Stimulated activated CD8-positive, alpha-beta memory T cell treated with anti-CD3 and anti-CD28 coated beads, Interleukin-4, amount 100 ng/mL, for 24 hours (primary cell): ENCODE measurements around the gene NNMT.

Source experiments
- DNase-seq: peaks from one replicate; pipeline ENCODE4 v3.0.0-alpha.2; 2020; ENCODE audit warnings: low read depth

Gene NNMT

GRCh38 chr11:114284914-114285313, 11.3 kb upstream of the NNMT start:
- no peak for DNase-seq

DNA sequence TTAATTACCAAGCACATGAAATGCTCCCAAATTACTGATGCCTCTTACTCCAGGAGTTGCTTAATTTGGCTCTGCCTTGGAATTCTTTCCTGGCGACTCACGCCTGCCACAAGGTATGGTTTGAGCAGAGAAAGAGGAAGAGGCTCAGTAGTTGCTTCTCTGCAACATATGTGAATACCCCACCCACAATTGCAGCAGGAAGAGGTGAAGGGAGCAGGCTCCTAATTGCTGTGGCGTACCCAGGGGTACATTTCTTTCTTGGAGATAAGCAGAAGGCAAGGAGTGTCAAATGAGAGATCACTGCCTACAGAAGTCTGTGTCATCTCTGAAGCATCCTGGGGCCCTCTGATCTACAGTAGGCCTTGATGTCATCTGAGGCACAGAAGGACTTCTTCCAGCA, 10.6 kb upstream of the NNMT start:
- DNase-seq, result no peak

DNA sequence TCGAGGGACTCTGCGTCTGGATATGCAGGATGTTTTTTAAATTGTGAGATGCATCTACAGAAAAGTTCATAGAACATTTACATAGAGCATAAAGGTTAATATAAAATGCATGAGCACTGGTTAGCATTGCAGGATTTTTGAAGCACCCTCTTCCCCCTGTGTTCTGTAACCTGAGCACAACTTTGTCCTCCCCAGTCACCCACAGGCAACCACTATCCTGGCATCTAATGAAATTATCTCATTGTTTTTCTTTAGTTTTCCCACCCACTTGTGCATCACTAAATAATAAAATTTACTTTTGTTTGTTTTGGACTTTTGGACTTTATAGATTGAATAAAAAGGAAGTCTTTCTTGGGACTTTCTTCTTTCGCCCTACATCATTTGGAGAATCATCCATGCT, 10.0 kb upstream of the NNMT start:
- DNase-seq, result no peak

DNA sequence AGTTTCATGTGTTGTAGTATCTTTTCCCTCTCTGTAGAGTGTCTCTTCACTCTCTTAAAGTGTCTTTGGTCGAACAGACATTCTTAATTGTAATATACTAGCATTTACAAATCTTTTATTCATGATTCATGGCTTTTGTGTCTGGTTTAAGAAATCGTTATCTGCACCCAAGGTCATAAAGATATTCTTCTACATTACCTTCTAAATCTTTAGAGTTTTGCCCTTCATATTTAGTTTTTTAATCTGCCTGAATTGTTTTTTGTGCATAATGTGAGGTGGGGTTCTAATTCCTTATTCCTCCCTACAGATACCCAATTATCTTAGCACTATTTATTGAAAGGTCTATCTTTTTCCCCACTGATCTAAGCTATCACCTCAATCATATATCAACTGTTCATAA, 9.0 kb upstream of the NNMT start:
- DNase-seq, result no peak

DNA sequence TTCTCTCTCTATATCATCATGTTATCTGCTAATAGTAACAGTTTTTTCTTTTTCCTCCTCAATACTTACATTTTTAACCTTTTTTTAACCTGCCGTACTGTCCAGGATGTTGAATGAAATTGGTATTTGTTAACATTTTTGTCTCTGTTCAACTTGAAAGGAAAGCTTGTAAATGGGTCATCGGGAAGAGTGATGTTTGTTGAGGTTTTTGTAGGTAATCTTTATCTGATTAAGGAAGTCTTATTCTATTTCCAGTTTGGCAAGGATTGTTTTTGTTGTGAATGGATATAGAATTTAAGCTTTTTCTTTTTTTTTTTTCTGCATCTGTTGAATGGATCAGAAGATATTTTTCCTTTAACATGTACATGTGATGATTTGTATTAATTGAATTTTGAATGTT, 8.1 kb upstream of the NNMT start:
- no peak for DNase-seq

GRCh38 chr11:114289779-114290178, 6.4 kb upstream of the NNMT start:
- no peak for DNase-seq

DNA sequence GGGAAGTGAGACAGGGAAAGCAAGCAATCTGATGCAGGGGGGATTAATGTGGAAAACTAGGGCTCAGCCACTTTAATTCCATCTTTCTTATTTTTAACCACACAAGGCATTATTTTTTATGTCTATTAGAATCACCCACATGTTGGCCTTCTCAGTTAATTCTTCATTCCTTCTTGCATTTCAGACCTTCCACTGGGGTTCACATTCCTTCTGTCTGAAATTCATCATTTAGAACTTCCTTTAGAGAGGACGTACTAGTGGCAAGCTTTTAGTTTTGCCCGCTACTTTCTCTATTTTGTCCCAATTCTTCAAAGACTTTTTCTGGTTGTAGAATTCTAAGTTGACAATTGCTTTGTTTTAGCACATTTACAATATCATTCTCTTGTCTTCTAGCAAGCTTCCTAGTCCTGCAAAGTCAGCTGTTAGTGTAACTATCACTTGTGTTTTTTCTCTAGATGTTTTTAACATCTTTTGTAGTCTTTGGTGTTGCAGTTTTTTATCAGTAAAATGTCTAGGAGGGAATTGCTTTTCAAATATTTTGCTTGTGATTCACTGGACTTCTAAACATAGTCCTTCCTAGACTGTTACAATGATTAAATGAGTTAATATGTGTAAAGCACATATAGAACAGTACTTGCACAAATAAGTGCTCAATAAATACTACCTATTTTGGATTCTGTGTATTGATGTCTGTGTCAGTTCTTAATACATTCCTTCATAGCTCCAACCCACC, 5.5 kb upstream of the NNMT start:
- no peak for DNase-seq

DNA sequence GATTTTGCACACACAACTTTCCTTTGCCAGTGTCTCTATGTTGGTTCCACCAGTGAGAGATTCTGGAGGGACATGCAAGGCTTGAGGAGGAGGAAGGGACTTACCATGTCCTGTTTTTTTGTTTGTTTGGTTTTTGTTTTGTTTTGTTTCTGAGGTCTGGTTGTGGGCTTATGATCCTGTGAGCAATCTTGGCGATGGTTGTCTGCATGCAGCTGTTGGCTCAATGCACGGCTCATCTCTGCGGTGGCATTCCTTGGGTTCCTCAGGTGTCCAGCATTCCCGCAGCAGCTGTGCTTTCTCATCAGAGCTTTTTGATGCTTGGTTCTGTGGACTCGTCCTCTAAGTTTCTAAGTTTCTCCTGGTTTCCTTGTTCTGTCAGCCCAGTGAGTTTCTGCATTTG, 4.8 kb upstream of the NNMT start:
- no peak for DNase-seq

DNA sequence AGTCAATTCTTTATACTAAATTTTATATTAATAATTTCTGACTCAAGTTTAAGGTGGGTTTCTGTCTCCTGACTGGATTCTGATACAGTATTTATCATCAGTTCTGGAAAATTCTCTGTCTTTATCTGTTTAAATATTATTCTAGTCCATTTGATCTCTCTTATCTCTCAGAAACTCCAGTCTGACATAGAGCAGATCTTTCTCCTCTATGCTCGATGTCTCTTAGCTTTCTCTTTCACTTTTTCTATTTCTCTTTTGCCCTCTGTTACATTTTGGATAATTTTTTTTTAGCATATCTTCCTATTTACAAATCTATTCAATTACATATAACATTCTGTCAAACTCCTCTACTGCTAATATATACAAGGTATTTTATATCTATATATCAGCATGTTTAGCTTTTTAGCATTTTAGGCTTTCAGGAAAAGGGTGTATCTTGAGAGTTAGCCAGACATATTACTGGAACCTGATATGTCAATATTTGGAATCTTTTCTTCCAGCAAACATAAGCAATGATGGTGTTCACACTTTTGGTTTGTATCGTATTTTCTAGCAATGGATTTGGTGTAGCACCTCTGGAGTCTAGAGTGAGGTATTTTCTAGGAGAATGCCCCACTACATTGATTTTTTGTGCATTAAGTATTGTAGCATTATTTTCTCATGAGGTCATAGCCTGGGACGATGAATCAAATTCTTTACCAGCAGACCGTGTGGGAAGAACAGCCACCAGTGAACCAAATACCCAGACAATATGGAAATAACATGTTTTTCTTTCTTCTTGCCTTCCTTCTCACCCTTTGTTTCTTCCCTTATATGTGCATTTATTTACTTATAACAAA, 4.1 kb upstream of the NNMT start:
- DNase-seq, result no peak

DNA sequence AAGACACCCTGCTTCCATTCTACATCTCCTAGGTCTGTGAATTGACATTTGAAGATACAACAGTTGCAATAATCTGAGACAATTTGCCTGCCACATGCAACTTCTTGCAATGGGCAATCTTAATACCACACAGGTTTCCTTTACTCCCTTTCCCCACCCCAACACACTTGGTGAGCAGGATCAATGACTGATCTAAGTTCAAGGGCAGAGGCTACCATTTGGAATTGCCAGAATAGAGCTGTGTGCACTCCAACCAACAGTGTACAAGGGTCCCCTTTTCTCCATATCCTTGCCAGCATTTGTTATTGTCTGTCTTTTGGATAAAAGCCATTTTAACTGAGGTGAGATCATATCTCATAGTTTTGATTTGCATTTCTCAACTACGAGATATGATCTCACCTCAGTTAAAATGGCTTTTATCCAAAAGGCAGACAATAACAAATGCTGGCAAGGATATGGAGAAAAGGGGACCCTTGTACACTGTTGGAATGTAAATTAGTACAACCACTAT, 2.9 kb upstream of the NNMT start:
- no peak for DNase-seq

GRCh38 chr11:114296605-114297372, 590 bp downstream of the NNMT start:
- no peak for DNase-seq

- no peak for DNase-seq
These were observed 1.9 kb downstream of the NNMT start for GRCh38 chr11:114297806-114298709.

DNA sequence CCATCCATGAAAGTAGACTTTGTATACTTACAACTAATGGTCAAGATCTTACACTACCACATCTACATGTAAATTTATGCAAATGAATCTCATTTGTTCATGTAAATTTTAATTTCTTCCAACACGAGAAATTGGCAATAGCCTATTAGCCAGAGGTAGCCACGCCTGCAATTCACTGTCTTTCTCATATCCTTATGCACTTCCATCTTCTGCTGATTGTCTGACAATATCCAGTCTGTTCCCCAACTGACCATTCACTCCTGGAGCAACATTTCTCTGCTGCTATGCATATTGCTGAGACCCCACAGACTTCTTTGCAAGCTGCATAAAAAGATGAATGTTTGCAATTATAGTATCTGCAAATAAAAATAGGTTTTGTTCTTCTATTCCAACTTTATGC, 2.5 kb downstream of the NNMT start:
- no peak for DNase-seq

- DNase-seq, result no peak
These were observed 4.9 kb downstream of the NNMT start for GRCh38 chr11:114301088-114301487.

DNA sequence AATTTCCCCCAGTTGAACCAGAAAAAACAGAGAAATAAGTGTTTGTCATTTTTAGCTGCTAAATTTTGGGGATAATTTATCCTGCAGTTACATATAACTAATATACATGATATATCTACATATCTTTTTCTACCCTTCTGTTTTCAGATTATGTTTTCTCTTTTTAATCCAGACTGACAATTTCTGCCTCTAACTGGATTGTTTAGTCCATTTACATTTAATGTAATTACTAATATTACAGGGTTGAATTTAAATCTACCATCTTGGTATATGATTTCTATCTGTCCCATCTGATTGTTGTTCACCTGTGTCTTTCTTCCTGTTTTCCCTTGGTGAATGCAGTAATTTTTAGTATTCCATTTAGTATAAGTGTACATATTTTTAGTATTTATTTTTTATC, 5.7 kb downstream of the NNMT start:
- no peak for DNase-seq

DNA sequence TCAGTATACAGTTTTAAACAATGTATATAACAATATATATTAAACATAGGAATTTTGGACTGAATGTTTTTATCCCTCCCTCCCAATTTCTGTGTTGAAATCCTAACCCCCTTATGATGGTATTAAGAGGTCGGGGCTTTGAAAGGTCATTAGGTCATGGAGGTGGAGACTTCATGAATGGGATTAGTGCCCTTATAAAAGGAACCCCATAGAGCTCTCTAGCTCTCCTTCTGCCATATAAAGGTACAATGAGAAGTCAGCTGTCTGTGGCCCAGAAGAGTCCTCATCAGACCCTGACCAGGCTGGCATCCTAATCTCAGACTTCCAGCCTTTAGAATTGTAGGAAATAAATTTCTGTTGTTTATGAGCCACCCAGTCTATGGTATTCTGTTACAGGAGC, 6.5 kb downstream of the NNMT start:
- no peak for DNase-seq

DNA sequence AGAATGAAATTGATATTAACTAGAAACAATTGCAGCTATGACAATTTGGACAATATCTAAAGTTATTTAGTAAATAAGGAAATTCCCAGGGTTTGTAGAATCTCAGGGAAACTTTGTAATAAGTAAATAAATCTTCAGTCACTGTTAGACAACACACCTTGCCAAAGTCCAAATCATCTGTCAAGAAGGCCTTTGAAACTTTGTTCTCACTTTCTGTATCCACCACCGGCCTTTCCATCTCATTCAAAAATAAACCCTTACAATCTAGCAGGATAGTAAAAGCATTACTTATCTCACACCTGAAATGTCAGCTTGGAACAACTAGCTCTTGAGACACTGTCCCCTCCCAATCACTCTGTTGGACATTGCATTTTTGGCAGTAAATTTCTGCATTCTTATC, 7.9 kb downstream of the NNMT start:
- no peak for DNase-seq

GRCh38 chr11:114304969-114305368, 8.8 kb downstream of the NNMT start:
- DNase-seq, result no peak

- DNase-seq, result no peak
These were observed 11.5 kb downstream of the NNMT start for GRCh38 chr11:114307524-114308203.

GRCh38 chr11:114308689-114309089, 12.5 kb downstream of the NNMT start:
- no peak for DNase-seq

DNA sequence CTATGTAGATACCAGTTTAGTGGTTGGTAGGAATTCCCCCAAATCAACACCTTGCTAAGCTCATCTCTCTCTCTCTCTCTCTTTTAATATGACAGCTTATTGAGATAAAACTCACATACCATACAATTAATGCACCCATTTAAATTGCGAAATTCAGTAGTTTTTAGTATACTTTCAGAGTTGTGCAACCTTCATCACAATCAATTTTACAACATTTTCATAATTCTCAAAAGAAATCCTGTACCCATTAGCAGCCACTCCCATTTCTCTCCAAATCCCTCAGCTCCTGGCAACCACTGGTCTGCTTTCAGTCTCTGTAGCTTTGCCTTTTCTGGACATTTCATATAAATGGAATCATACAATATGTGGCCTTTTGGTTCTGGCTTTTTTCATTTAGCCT, 13.3 kb downstream of the NNMT start:
- DNase-seq, result no peak
